HG02852 (cell line): Measurements from ENCODE around the gene MIB2.

Source experiments
- ATAC-seq: cut with Tn5 transposase; IDR thresholded peaks from one replicate; pipeline ENCODE4 v1.9.1; 2021; ENCODE audit warnings: mild to moderate bottlenecking, moderate library complexity; ENCODE audit not compliant: unreplicated experiment

The MIB2 gene

GRCh38 chr1:1598051-1598719 lies 17.1 kb upstream of the MIB2 start:
- ATAC-seq: no peak

- ATAC-seq: no peak
Observed at GRCh38 chr1:1598720-1599029, 16.6 kb upstream of the MIB2 start.

- ATAC-seq: no peak
Observed at GRCh38 chr1:1599030-1599934, 16.0 kb upstream of the MIB2 start.

- ATAC-seq: no peak
Observed at GRCh38 chr1:1599935-1600860, 15.1 kb upstream of the MIB2 start, which contains the start of gene FNDC10. FNDC10 (minus strand) TSS chr1:1600135; CDS start chr1:1600015, 120 bp downstream.

GRCh38 chr1:1600861-1601563 lies 14.3 kb upstream of the MIB2 start:
- ATAC-seq: no peak

- ATAC-seq: no peak
Observed at GRCh38 chr1:1601564-1602303, 13.6 kb upstream of the MIB2 start.

GRCh38 chr1:1602304-1602967 lies 12.9 kb upstream of the MIB2 start:
- no peak for ATAC-seq

GRCh38 chr1:1602968-1603506 lies 12.3 kb upstream of the MIB2 start:
- ATAC-seq: no peak

GRCh38 chr1:1603671-1604373 lies 11.5 kb upstream of the MIB2 start:
- no peak for ATAC-seq

GRCh38 chr1:1604374-1605033 lies 10.8 kb upstream of the MIB2 start:
- ATAC-seq: no peak

GRCh38 chr1:1605034-1605591 lies 10.2 kb upstream of the MIB2 start:
- no peak for ATAC-seq

- no peak for ATAC-seq
Observed at GRCh38 chr1:1605724-1606123, 9.6 kb upstream of the MIB2 start.

GRCh38 chr1:1606232-1606631 lies 9.1 kb upstream of the MIB2 start:
- no peak for ATAC-seq

- ATAC-seq: no peak
Observed at GRCh38 chr1:1609822-1610485, 5.3 kb upstream of the MIB2 start.

- ATAC-seq: no peak
Observed at GRCh38 chr1:1610796-1611195, 4.5 kb upstream of the MIB2 start.

GRCh38 chr1:1612104-1612400 lies 3.2 kb upstream of the MIB2 start:
- ATAC-seq: no peak

- no peak for ATAC-seq
Observed at GRCh38 chr1:1613509-1614082, 1.7 kb upstream of the MIB2 start.
